OCI-LY3 (cell line): ENCODE data around the gene AQP5.

Experiments
- H2AFZ ChIP-seq: fragments of 200-600, 300-600 bp; shearing (Covaris generic); 2 replicates; pipeline ENCODE4 v1.6.0; 2014; ENCODE audit warnings: antibody characterized with exemption, low read depth, low read length
- H3K27ac ChIP-seq: fragments of 200-600, 300-600 bp; sonication (generic); 2 replicates; pipeline ENCODE4 v1.5.1; 2014; ENCODE audit warnings: mild to moderate bottlenecking, low read length, moderate library complexity, mixed read lengths
- H3K27me3 ChIP-seq: fragments of 200-600, 300-600 bp; sonication (generic); 2 replicates; pipeline ENCODE4 v1.6.1; 2014; ENCODE audit warnings: low read depth, low read length, mixed read lengths
- H3K36me3 ChIP-seq: fragments of 200-600, 300-600 bp; sonication (generic); replicated peaks from 2 replicates; pipeline ENCODE3; 2014; ENCODE audit warnings: low read depth, low read length, mixed read lengths
- H3K4me1 ChIP-seq: fragments of 300-600, 200-600 bp; sonication (generic); 2 replicates; pipeline ENCODE4 v1.6.1; 2014; ENCODE audit warnings: low read length, mixed read lengths
- H3K4me2 ChIP-seq: fragments of 200-600, 300-600 bp; sonication (generic); 2 replicates; pipeline ENCODE4 v1.6.1; 2014; ENCODE audit warnings: low read length, mixed read lengths
- H3K4me3 ChIP-seq: fragments of 300-600, 200-600 bp; sonication (generic); 2 replicates; pipeline ENCODE4 v1.5.1; 2014; ENCODE audit warnings: antibody characterized with exemption, mild to moderate bottlenecking, low read length, moderate library complexity
- H3K79me2 ChIP-seq: fragments of 300-600, 200-600 bp; shearing (Covaris generic); 2 replicates; pipeline ENCODE4 v1.6.1; 2014; ENCODE audit warnings: mild to moderate bottlenecking, low read length, mixed read lengths
- H3K9ac ChIP-seq: fragments of 300-600, 200-600 bp; shearing (Covaris generic); 2 replicates; pipeline ENCODE4 v1.6.0; 2014; ENCODE audit warnings: mild to moderate bottlenecking, low read length, moderate library complexity
- H3K9me3 ChIP-seq: fragments of 200-600, 300-600 bp; shearing (Covaris generic); 2 replicates; pipeline ENCODE4 v1.6.1; 2014; ENCODE audit warnings: low read length, mixed read lengths; ENCODE audit not compliant: insufficient read depth
- H4K20me1 ChIP-seq: fragments of 200-600, 300-600 bp; sonication (generic); 2 replicates; pipeline ENCODE4 v1.6.1; 2016; ENCODE audit warnings: low read length, mixed read lengths; ENCODE audit not compliant: insufficient read depth
- CTCF ChIP-seq: fragments of 200-600, 300-600 bp; sonication (generic); IDR thresholded peaks from 2 replicates; pipeline ENCODE4 v1.5.1; 2014; ENCODE audit warnings: antibody characterized with exemption, low read length, low read depth
- EZH2phosphoT487 ChIP-seq: fragments of 200-600 bp; shearing (Covaris generic); IDR thresholded peaks from 2 replicates; pipeline ENCODE4 v1.6.1; 2018; ENCODE audit warnings: antibody characterized with exemption, mixed run types, low read depth

AQP5 gene

GRCh38 chr12:49954863-49955830, 6.5 kb upstream of the AQP5 start:
- Histone ChIP-seq H3K9me3 (no peaks in the 10 kb centered on the region), H3K27ac (no peak overlapping the region), H4K20me1 (no peaks in the 10 kb centered on the region), H2AFZ (no peak overlapping the region), H3K27me3 (peaks cover 17% of the 10 kb centered on the region; the same call in 1 of the 2 replicates), H3K36me3 (no peaks in the 10 kb centered on the region), H3K79me2 (no peaks in the 10 kb centered on the region), H3K4me1 (peaks cover 3% of the 10 kb centered on the region; the same call in 1 of the 2 replicates), H3K4me3 (no peak overlapping the region), H3K9ac (no peak overlapping the region), H3K4me2 (no peak overlapping the region)
- TF ChIP-seq CTCF = no peak
- no peak for TF ChIP-seq EZH2phosphoT487

- no peak overlapping the region for H3K9ac ChIP-seq
- no peaks in the 10 kb centered on the region for H3K9me3 ChIP-seq
- no peaks in the 10 kb centered on the region for H3K79me2 ChIP-seq
- H4K20me1 ChIP-seq = no peaks in the 10 kb centered on the region
- peaks cover 3% of the 10 kb centered on the region; the same call in 1 of the 2 replicates for H3K4me1 ChIP-seq
- no peak overlapping the region for H3K27ac ChIP-seq
- H3K4me2 ChIP-seq = no peak overlapping the region
- H2AFZ ChIP-seq = no peak overlapping the region
- TF ChIP-seq CTCF = no peak
- no peak for TF ChIP-seq EZH2phosphoT487
- peaks cover 17% of the 10 kb centered on the region; the same call in 1 of the 2 replicates for H3K27me3 ChIP-seq
- no peak overlapping the region for H3K4me3 ChIP-seq
- no peaks in the 10 kb centered on the region for H3K36me3 ChIP-seq
These were observed 5.6 kb upstream of the AQP5 start for GRCh38 chr12:49955899-49956662.

- Histone ChIP-seq H3K36me3 (no peaks in the 10 kb centered on the region), H4K20me1 (no peaks in the 10 kb centered on the region), H3K79me2 (no peaks in the 10 kb centered on the region), H3K4me3 (no peak overlapping the region), H3K4me2 (no peak overlapping the region), H3K9me3 (no peaks in the 10 kb centered on the region), H3K9ac (no peak overlapping the region), H3K27me3 (peaks cover 17% of the 10 kb centered on the region; the same call in 1 of the 2 replicates), H2AFZ (no peak overlapping the region), H3K4me1 (peaks cover 3% of the 10 kb centered on the region; the same call in 1 of the 2 replicates), H3K27ac (no peak overlapping the region)
- no peak for TF ChIP-seq EZH2phosphoT487
- no peak for TF ChIP-seq CTCF
These were observed 4.8 kb upstream of the AQP5 start for GRCh38 chr12:49956663-49957569.
